DMS114 treated with DMSO at 0.1 percent for 48 hours (cell line): ENCODE data around the gene TBC1D17.

Source experiments
- DNase-seq: peaks from one replicate; lab custom pipeline; 2025; ENCODE audit not compliant: unreplicated experiment; lab: John Stamatoyannopoulos, UW

TBC1D17 gene

GRCh38 chr19:49847731-49848696 is 29.5 kb upstream of the TBC1D17 start:
- DNase-seq = no peak

GRCh38 chr19:49848938-49849337 is 28.6 kb upstream of the TBC1D17 start:
- DNase-seq = no peak

- no peak for DNase-seq
These were observed 27.9 kb upstream of the TBC1D17 start for GRCh38 chr19:49849433-49850220.

- DNase-seq = no peak
These were observed 27.3 kb upstream of the TBC1D17 start for GRCh38 chr19:49850221-49850486.

- peak; percentile 77 for DNase-seq
These were observed 26.8 kb upstream of the TBC1D17 start, which contains the start of gene PTOV1 for GRCh38 chr19:49850487-49851342. PTOV1 (plus strand) TSS chr19:49851159.

- no peak for DNase-seq
These were observed 25.8 kb upstream of the TBC1D17 start for GRCh38 chr19:49851456-49852259.

- DNase-seq = no peak
These were observed 24.8 kb upstream of the TBC1D17 start for GRCh38 chr19:49852631-49853126.

- DNase-seq = no peak
These were observed 23.6 kb upstream of the TBC1D17 start for GRCh38 chr19:49853852-49854377.

GRCh38 chr19:49854378-49855263 is 22.9 kb upstream of the TBC1D17 start:
- no peak for DNase-seq

- DNase-seq = no peak
These were observed 22.2 kb upstream of the TBC1D17 start for GRCh38 chr19:49855277-49855675.

GRCh38 chr19:49855676-49856573 is 21.6 kb upstream of the TBC1D17 start:
- DNase-seq = no peak

- DNase-seq = no peak
These were observed 20.9 kb upstream of the TBC1D17 start for GRCh38 chr19:49856574-49857021.

GRCh38 chr19:49857061-49857837 is 20.3 kb upstream of the TBC1D17 start:
- no peak for DNase-seq

GRCh38 chr19:49857838-49858087 is 19.7 kb upstream of the TBC1D17 start:
- DNase-seq = no peak

GRCh38 chr19:49858088-49858985 is 19.2 kb upstream of the TBC1D17 start:
- DNase-seq = no peak

GRCh38 chr19:49859682-49860335 is 17.7 kb upstream of the TBC1D17 start:
- no peak for DNase-seq
